Astrocyte of the cerebellum (primary cell): ENCODE measurements around the gene TMEM245.

Source experiments
- DNase-seq: peaks from one replicate; pipeline ENCODE4 v3.0.0-alpha.2; 2011; ENCODE audit warnings: low read depth
- H3K4me3 ChIP-seq: 2 replicates; pipeline ENCODE4 v1.5.1; 2011; ENCODE audit warnings: mild to moderate bottlenecking, low read depth, low read length, moderate library complexity
- in situ Hi-C: cut with HindIII; loops from 2 replicates; pipeline ENCODE4 v1.10.0; 2017; ENCODE audit warnings: low sequenced_read_pairs
- TF ChIP-seq, protein P1 (sequence below): IDR thresholded peaks from 2 replicates; pipeline ENCODE4 v1.5.1; 2012; ENCODE audit warnings: low read length, low read depth, moderate library complexity, mild to moderate bottlenecking; ENCODE audit errors: missing control alignments

The TMEM245 gene

GRCh38 chr9:109082091-109082620, 37.6 kb downstream of the TMEM245 start:
- no peak overlapping the region for H3K4me3 ChIP-seq
- in situ Hi-C loops = no loop called here
- no peak for DNase-seq
- TF ChIP-seq, protein P1, sequence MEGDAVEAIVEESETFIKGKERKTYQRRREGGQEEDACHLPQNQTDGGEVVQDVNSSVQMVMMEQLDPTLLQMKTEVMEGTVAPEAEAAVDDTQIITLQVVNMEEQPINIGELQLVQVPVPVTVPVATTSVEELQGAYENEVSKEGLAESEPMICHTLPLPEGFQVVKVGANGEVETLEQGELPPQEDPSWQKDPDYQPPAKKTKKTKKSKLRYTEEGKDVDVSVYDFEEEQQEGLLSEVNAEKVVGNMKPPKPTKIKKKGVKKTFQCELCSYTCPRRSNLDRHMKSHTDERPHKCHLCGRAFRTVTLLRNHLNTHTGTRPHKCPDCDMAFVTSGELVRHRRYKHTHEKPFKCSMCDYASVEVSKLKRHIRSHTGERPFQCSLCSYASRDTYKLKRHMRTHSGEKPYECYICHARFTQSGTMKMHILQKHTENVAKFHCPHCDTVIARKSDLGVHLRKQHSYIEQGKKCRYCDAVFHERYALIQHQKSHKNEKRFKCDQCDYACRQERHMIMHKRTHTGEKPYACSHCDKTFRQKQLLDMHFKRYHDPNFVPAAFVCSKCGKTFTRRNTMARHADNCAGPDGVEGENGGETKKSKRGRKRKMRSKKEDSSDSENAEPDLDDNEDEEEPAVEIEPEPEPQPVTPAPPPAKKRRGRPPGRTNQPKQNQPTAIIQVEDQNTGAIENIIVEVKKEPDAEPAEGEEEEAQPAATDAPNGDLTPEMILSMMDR = no peak

DNA sequence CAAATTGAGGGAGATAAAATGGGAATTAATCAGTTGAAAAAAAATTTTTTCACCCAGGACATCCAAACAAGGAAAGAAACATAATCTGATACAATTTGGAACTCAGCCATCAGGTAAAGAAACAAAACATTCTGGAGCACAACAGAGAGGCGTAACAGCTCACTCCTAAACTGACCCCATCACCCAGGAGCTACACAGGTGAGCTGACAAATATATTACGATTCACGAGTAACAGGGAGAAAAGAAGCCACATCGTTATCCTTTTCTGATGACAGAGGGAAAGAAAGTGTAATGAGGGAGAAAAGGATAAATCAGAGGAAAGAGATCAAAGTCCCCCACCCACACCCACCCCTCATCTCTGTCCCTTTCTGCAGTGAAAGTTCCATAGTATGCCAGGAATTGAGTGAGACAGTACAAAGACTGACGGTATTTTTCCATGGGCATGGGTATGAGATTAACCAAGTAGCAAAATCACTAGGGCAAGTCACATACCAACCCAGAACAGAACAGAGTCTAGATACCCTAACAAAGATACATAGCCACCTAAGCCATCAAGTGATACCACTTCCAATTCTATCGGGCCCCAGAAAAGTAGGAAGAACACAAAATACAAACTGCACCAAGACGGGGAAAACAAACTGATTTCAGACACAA, 45.4 kb downstream of the TMEM245 start:
- in situ Hi-C loops = no loop called here
- TF ChIP-seq, protein P1 = no peak
- no peak overlapping the region for H3K4me3 ChIP-seq
- DNase-seq = no peak

DNA sequence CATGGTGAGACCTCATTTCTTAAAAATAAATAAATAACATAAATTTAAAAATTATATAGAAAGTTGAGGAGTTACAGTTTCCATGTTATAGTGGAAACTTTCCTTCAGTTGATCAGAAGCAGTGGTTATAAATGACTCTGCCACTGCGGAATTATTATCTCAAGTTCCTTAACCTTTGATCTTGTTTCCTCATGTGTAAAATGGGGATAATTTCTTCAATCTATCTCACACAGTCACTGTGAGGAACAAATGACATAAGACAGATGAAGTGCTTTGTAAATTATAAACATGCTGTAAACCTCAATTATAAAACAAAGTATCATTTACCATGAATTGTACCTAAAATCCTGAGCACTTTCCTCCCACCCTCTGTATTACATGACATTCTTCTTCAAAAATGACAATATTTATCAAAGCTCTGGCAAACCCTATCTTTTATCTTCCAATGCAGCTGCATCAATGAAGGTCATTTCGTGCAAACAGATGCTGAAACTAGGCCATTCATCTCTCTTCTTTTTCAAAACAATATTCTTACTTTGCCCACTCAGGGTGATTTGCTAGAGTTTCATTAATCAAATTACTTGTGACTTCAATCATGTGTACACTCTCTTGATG, 46.8 kb downstream of the TMEM245 start:
- in situ Hi-C loops = no loop called here
- DNase-seq = no peak
- no peak overlapping the region for H3K4me3 ChIP-seq
- TF ChIP-seq, protein P1 = no peak

- no peak overlapping the region for H3K4me3 ChIP-seq
- TF ChIP-seq, protein P1 = no peak
- no peak for DNase-seq
- in situ Hi-C loops = no loop called here
Observed at GRCh38 chr9:109072133-109072692, 47.5 kb downstream of the TMEM245 start.

DNA sequence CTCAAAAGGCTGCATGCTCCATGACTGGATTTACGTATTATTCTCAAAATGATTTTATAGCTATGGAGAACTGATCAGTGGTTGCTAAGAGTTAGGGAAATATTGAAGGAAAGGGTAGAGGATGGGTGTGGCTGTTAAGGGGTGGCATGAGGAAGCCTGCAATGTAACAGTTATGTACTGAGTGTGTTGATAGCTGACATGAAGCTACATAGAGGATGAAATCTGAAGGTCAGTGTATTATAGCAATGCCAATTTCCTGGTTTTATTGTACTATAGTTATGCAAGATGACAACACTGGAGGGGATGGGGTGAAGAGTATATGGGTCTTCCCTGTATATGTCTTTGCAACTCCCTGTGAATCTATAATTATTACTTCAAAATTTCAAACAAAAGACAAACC, 51.0 kb downstream of the TMEM245 start:
- TF ChIP-seq, protein P1 = no peak
- in situ Hi-C loops = no loop called here
- no peak overlapping the region for H3K4me3 ChIP-seq
- no peak for DNase-seq

DNA sequence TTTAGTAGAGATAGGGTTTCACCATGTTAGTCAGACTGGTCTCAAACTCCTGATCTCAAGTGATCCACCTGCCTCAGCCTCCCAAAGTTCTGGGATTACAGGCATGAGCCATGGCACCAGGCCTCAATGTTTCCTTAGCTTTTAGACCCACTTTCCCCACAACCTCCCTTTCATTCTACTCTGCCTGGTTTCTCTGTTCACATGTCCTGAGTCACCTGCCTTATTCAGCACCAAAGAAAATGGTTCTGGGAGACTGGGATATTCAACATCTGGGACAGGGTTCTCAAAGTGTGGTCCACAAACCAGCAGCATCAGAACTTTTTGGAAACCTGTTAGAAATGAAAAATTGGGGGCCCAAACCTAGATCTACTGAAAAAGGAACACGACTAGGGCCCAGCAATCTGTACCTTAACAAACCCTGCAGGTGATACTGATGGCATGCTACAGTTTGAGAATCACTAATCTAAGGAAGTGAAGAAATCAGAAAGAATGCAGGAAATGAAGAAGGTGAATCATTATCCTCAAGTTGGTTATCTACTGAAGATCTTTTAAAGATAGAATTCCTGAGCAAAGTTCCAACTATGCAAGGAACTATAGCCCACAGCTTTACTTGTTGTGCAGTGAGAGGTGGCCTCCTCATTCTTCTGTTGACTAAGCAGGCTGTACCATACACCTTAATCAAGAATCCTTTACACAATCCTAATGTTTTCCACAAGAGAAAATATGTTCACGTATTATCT, 54.6 kb downstream of the TMEM245 start:
- no peak overlapping the region for H3K4me3 ChIP-seq
- DNase-seq = no peak
- in situ Hi-C loops = no loop called here
- TF ChIP-seq, protein P1 = no peak
